Measurements from ENCODE around the gene MICAL3.

The MICAL3 gene

DNA sequence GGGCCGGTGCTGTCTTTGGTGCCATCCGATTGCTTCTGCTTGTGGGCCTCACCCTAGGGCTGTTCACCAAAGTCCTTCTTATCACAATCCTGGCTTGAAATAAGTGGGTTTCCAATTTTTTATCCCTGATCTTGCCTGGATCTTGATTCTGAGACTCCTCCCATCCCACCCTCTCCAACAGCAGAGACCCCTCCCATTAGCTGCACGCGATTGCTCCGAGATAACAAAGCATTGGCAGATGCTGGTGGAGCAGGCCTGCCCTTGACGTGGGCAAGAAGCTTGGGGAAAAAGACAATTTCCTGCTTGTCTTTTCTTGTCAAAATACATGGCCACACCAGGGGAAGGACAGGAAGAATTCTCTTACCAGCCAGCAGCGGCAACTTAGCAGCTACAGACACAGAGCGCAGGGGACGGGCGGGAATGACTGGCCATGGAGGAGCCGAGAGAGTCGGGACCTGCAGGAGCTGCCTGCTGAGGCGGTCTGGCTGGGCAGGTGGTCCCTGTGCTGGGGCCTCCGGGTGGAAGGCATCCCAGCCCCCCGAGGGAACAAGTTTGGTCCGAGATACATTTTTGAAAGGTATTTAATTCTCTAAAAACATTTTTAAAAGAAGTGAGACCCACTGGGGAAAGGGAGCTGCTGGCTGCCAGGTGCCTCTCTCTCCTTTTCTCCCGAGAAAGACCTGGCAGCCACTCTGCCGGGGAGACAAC is 240.4 kb downstream of the MICAL3 start:
- DNase-seq (ENCODE audit: low read depth in 1 of 2, low spot score in 1 of 2): no peak

DNA sequence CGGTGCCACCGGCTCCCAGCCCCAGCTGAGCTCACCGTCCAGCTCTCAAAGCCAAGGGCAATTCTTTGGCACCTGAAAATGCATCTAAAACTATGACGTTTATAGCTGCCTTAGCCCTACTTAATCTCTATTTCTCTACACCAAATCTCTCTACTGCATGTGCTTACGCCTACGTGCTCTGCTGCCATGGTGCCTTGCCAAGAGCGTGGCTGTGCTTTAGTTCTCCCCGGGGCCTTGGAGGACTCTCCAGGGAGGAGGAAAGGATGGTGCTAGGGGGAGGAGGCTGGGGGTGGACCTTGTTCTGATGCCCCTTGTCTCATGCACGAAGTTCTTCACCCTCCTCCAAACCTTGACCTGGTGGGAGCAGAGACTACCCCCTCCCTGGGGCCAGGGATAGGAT is 241.0 kb downstream of the MICAL3 start:
- DNase-seq (ENCODE audit: low read depth in 1 of 2, low spot score in 1 of 2): no peak

DNA sequence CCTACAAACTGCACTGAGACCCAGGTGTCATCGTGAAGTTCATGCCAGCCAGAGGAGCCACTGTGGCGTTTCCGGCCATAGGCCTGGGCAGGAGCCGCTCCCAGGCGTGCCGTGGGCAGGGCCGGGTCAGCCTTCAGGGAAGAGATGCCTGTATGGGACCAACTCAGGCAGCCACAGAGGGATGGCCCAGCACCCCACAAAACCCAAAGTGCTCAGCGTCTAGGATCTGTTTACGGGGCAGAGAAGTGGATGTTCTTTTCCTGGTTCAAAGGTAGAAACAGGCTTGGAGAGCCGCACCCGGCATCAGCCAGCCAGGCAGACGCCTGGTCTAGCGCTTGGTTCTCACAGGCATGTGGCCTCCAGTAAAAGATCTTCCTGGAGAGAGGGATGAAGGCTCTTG is 241.7 kb downstream of the MICAL3 start:
- DNase-seq (ENCODE audit: low read depth in 1 of 2, low spot score in 1 of 2): no peak

DNA sequence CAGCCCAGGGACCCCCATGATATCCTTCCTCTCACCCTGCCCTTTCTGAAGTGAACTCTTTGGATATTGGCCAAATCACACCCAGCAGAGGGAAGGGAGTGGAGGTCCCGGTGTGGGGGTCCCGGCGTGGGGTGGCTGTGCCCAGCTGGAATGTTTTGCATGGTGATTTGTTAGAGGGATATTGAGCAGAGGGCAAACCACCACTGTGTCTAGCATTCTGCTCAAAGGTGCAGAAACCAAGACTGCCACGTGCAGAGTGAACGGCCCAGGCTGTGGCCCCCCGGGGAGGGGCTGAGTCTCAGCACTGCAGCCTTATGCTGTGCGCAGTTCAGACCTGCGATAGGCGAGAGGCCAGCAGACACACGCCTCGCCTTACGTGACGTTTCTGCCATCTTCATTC is 242.2 kb downstream of the MICAL3 start:
- DNase-seq (ENCODE audit: low read depth in 1 of 2, low spot score in 1 of 2): no peak

DNA sequence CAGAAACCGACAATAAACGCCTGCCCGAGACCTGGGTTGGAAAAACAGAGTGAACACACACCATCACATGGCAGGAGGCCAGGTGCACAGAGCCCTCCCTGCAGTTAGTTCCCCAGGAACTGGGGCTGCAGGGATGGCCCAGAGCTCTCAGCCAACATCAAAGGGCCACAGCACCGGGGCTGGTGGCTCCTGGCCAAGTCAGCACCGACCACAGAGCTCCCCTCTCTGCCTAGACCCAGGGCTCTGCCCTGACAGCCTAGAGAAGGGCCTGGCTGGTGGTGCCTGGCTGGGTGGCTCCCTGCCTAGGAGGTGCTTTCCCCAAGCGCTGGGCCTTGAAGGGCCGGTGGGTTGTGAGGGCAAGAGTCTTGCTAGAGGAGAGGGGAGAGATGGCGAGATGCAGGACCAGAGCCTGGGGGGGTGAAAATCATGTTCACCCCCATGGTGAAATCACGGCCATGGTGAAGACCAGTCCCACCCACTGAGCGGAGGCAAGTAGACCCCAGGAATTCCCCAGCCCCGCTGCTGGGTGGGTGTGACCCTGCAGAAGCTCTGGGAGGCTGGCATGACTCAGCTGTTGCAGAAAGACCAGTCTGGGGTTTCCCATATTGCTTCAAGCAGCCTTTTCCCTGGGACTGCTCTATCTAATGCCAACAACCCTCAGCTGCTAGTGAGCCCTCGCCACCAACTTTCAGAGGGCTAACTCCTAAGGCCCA is 242.9 kb downstream of the MICAL3 start:
- DNase-seq (ENCODE audit: low read depth in 1 of 2, low spot score in 1 of 2): peak in 1 of 2 donors; percentile 49

DNA sequence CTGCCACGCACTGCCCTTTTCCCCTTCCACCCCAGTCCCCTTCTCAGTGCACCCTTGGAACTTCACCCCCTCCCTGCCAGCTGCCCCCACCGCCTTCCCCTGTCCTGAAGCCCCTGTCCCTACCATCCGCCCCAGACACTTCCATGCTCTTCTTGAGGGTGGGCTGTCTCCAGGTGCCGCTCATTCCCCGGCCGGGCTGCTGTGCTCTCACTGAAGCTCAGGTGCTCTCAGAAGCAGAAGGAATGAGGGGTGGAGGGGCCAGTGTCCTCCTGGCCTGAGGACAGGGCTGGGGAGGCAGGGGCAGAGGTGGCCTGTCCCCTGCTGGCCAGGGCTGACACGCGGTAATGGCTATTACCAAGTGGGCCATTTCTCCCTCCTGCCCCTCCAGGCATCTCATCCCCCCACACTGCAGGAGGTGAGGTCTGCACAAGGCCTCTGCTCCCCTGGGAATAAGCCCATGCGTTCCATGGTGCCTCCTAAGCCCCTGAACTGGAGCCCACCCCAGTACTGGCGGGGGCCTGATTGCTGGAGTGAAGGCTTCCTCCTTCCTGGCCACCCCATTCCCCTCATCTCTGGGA is 243.5 kb downstream of the MICAL3 start:
- DNase-seq (ENCODE audit: low read depth in 1 of 2, low spot score in 1 of 2): no peak

DNA sequence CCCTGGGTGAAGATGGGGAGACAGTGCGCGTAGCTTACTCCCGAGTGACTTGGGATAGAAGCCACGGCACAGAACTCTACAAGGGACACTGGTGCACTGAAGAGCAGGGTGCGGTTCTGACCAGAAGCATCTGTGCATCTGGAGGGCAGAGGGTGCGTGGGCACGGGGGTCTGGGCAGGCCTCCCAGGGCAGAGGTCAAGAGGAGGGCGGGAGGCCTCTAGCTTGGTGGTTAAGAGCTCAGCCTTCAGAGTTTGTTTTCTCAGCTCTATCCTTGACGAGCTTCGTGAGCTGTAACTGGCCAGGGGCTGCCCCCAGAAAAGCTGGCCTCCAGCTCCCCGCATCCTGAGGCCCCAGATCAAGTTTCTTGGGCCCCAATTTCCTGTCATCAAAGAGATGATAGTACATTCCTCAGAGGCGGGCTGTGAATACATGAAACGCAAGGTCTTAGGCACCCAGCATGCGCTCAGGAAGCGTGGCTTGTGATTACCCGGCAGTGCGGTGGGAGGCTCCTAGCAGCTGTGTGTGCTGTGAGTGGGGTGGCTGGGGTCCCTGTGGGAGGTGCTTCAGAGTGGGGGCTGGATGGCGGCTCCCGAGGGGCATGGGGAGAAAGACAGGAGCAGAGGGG is 244.1 kb downstream of the MICAL3 start:
- no peak for DNase-seq (ENCODE audit: low read depth in 1 of 2, low spot score in 1 of 2)

DNA sequence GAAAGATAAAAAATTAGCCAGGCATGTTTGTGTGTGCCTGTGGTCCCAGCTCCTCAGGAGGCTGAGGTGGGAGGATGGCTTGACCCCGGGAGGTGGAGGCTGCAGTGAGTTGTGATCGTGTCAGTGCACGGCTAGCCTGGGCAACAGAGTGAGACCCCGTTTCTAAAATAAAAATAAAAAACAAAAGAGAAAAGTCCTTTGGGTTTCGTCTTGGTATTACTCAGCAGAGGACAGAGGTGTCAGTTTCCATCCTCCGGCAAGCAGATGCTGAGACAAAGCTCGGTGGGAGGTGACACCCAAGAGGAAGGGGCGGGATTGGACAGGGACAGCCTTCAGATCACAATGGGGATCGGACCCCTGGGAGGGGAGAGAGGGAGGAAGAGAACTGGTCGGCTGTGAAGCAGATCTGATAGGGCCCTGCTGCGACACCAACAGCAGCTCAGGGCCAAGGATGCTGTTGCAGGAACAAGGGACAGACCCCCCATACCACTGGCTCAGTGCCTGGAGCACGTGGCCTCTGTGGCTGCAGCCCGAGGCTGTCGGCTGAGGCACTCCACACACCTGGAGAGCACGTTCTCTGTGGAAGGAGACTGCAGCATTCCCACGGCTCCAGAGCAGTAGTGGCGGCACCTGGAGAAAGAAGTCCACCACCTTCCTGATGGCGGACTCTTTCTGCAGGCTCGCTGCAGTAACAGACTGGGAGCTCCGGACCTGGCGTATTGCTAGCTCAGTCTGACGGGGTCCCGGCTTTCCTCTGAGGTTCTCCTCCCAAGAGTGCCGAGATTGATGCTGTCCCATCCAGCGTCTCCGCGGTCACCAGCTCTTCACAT is 244.9 kb downstream of the MICAL3 start:
- no peak for DNase-seq (ENCODE audit: low read depth in 1 of 2, low spot score in 1 of 2)

DNA sequence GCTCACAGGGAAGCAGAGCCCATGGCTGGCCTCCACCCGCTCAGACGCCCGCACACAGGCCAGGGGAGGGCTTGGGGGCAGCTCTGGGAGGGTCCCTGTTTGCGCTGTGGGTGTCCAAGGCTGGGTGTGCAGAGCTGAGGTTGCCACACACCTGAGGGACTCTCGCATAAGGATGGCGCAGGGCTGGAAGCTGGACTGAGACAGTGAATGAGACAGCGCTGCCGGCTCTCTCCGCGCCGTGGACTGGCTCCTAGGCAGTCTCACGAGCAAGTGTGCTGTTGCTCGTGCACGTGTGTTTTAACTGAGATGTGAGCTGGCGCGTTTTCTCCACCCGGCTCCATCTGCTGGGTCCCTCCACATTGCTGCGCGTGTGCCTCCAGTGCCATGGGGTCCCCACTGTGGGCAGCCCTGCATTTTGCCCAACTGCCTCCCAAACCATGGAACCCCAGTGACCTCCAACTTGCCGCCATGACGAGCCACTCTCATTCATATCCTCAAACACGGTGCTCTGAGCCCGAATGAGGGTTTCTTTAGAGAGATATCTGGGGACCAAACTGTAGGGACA is 245.9 kb downstream of the MICAL3 start:
- no peak for DNase-seq (ENCODE audit: low read depth in 1 of 2, low spot score in 1 of 2)

DNA sequence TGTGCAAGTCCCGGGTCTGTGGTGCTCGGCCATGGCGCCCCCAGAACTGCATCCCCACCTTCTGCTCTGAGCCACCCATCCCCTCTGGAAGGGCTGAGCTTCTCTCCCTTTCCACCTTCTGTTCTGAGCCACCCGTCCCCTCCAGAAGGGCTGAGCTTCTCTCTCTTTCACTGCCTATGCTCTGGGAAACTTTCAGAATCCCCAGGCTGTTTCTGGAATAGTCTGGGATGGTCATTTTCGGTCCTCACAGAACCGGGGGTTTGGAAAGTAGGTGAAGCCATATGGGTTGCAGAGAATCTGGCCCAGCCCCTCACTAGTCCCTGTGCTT is 246.7 kb downstream of the MICAL3 start:
- no peak for DNase-seq (ENCODE audit: low read depth in 1 of 2, low spot score in 1 of 2)

DNA sequence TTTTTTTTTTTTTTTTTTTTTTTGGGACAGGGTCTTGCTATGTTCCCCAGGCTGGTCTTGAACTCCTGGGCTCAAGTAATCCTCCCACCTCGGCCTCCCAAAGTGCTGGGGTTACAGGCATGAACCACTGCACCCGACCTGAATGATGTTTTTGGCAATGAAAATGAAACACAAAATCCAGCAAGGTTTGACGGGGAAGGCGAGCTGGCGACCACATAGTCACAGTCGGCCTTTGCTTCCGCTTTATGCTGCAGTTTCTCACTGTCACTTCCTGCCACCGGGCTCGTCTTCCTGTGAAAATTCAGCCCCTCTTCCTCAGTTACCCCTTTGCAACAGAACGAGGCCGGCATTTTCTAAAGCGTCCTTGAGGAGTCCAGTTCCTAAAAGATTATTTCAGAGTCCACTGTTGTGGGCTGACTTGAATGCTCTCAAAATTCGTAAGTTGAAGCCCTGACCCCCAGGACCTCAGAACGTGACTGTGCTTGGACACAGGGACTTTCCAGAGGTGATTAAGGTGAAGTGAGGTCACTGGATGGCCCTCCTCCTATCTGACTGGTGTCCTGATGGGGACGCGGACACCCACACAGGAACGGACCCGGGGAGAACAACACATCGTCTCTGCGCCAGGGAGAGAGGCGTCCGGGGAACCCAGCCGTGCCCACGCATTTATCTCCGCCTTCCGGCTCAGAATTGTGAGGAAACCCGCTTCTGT is 247.2 kb downstream of the MICAL3 start:
- DNase-seq (ENCODE audit: low read depth in 1 of 2, low spot score in 1 of 2): peak; percentile 32 to 38

DNA sequence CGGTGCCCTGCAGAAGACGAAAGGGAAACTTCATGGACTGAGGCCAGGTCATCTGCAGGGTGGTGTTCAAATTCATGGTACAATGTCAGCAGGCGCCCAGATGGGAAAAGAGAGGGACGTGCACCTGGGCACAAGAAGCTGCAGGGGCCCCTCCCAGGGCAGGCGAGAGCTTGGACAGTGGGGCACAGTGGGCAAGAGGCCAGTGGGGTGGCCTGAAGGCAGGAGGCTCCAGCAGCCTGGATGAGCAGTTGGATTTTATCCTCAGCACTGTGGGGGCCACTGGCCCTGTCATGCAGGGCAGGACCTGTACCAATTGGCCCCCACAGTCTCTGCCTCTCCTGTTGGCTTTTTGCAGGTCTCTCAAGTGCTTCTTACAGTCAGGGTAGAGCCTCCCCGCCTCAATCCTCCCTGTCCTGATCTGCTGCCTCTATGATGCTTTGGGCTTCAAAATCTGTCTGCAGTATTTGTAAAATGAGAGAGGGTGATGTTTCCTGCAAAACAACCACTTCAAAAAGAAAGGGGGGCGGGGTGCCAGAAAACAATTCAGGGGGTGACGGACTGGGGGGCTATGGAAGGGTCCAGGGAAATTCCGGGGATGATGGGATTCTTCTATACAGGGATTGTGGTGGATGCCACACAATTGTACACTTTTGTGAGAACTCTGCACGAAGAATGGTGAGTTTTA is 248.4 kb downstream of the MICAL3 start:
- DNase-seq (ENCODE audit: low read depth in 1 of 2, low spot score in 1 of 2): no peak

DNA sequence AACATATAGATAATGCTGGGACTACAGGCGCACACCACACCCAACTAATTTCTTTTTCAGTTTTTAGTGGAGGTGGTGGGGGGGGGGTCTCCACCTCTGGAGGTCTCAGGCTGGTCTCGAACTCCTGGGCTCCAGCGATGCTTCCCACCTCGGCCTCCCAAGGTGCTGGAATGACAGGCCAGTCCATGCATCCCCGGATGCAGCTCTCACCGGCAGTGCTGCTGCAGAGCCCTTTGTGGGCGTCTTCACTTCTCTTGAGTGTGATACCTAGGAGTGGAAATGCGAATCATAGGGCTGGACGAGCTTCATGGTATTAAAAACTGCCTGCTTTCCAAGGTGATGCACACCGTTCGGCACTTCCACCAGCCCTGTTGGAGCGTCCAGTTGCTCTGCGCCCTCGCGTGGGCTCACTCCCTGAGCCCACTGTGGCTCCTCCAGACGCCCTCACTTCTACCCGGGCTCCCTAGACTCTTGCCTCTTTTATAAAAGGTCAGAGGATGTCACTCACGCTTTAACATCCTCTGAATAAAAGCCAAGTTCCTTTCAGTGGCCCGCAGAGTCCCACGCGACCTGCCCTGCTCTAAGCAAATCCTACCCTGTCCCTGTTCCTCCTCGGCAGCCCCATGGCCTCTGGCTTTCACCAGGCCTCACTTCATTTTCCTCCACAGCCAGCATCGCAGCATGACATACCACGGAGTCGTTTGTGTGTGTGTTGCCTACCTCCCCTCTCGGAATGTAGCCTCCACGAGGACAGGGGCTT is 249.3 kb downstream of the MICAL3 start:
- DNase-seq (ENCODE audit: low read depth in 1 of 2, low spot score in 1 of 2): no peak

DNA sequence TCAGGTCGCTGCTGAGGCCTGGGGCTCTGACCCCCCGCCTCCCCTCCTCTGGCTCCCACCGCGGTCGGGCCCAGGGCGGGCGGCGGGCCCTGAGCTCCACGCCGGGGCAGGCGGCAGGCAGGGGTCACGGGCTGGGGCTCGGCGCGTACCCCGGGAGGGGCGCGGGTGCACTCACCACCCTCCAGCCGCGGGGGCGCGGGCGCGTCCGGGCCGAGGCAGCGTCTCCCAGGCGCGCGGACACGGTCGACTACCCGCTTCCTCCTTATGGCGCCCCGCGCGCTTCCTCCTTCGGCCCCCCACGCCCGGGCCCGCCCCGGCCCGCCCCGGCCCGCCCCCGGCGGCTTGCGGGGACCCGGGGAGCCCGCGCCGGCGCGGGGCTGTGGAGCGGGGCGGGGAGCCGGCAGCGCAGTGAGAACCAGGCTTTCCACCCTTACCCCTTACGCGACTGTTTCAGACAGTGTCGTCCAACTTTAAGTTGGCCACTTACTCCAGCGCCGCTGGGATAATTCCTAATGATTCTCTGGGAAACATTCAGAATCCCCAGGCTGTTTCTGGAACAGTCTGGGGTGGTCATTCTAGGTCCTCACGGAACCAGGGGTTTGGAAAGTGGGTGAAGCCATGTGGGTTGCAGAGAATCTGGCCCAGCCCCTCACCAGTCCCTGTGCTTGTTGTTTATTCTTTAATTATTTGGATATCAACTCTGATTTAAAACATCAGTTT is 250.0 kb downstream of the MICAL3 start, which contains the start of gene BID:
BID (minus strand) TSS at position 264 of the 720 bp plus-strand sequence. CDS start 24,353 bp downstream, outside the sequence.
- peak in 1 of 2 donors; percentile 29 for DNase-seq (ENCODE audit: low read depth in 1 of 2, low spot score in 1 of 2)

DNA sequence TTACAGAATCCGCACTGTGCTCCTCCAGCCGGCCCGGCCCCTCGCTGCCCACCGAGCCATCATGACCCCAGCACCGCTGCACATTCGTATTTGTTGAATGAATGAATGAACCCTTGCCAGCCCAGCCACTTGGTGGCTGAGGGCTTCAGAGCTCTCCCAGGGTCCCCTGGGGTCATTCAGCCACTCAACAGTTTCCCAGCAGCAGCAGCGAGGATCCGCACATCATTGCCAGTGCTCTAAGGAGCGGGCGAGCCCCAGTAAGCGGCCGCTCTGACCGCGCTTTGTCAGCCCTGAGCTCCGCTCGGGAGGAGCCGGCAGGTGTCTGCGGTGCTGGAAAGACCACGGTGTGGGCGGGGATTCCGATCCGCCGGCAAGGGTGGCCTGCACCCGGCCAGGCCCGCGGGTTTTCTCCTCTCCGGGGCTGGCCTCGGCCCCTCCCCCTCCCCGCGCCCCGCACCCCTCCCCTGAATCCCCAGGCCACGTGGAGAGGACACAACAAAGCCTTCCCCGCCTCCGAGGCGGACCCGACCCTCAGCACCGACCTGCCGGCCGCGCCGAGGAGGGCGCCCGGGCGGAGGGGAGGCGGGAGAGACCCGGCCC is 250.7 kb downstream of the MICAL3 start:
- DNase-seq (ENCODE audit: low read depth in 1 of 2, low spot score in 1 of 2): peak; percentile 23 to 35

DNA sequence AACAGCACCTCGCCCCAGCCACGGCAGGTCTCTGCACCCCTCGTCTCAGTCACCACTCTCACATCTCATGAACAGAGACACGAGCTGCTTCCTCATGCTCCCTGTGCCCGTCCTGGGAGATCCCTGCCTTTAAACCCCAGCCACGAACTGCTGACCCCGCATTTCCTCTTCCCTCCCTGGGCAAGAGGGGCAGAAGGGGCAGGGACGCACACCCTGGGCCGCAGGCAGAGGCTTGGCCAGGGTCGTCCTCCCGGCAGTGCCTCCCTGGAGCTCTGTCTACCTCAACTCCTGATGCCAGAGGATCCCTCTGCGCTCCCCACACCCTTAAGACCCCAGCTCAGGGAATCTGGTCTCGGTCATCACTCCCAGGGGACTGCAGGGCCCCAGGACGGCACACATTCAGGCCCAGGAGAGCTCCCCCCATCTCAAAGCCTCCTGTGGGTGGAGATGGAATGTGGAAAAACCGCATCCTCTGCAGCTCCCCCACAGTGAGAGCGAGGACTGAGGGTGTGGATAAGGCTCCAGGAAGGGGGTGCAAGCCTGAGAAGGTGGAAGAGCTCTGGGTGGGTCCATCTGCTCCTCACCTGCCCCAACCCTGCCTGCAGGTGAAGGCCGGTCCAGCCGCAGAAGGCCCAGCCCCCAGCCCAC is 251.3 kb downstream of the MICAL3 start:
- no peak for DNase-seq (ENCODE audit: low read depth in 1 of 2, low spot score in 1 of 2)

DNA sequence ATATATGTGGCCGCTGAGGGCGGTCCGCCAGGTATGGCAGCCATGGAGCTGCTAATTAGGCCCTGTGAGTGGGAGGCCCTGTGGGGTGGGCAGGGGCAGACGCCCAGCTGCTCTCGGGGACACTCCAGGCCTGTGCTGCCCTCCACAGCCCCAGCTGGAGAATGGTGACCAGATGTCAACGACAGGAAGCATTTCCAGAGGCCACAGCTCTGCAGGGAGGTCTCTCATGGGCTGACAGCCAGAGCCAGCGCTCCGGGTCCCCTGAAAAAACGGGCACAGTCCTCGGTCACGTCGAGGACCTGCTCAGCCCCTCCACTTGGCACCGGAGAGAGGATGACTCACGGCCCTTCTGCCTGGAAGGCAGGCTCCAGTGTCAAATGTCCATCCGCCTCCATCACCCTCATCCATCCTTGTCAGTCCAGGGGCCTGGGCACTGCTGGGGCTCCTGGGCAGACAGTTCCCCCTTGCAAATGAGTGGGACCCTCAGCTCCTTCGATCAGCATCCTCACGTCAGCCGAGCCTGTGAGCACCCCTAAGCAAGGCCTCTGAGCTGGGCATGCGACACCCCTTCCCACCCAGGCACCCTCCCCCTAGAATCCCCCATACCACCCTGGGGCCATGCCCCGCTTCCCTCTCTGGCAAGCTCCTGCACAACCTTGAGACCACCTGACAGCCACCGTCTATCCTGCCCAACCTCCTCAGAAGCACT is 252.0 kb downstream of the MICAL3 start:
- DNase-seq (ENCODE audit: low read depth in 1 of 2, low spot score in 1 of 2): no peak
